Measurements from ENCODE around the gene YBX2.

DNA sequence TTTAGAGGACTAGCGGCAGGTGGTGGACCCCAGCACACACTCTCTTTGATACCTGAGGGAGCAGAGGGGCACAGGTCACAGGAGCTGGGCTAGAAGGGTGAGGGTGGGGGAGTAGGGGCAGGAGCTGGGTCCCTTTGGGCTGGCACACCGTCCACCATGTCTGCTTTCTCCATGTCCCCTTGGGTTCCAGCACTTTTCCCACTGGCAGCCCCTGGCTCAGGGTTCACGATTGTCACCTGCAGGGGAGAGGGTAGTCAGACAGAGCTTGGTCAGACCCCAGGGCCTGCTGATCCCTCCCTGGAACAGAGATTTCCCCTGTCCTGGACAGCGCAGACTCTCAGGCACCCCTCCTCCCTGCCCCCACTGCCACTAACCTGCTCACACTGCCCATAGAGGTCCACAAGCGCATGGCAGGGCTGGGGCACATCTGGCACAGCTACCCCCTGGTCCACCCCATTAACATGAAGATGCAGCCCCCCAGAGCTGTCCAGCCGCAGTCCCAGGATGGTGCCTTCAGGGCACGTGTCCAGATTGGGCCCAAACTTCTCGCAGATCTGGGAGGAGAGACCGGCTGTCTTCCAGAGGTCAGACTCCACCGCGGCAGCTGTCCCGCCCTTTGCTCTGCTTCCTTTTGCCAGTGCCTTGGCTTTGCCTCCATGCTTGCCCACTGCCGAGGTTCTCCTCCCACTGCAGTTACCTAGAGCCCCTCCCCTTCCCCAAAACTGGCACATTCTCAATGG is 23.9 kb upstream of the YBX2 start:
- TF ChIP-seq, protein P1, sequence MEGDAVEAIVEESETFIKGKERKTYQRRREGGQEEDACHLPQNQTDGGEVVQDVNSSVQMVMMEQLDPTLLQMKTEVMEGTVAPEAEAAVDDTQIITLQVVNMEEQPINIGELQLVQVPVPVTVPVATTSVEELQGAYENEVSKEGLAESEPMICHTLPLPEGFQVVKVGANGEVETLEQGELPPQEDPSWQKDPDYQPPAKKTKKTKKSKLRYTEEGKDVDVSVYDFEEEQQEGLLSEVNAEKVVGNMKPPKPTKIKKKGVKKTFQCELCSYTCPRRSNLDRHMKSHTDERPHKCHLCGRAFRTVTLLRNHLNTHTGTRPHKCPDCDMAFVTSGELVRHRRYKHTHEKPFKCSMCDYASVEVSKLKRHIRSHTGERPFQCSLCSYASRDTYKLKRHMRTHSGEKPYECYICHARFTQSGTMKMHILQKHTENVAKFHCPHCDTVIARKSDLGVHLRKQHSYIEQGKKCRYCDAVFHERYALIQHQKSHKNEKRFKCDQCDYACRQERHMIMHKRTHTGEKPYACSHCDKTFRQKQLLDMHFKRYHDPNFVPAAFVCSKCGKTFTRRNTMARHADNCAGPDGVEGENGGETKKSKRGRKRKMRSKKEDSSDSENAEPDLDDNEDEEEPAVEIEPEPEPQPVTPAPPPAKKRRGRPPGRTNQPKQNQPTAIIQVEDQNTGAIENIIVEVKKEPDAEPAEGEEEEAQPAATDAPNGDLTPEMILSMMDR (IDR thresholded peaks at IDR 0.05), result no peak
- no peak for TF ChIP-seq EZH2 (IDR thresholded peaks at IDR 0.05; ENCODE audit: borderline replicate concordance, insufficient read depth, low read depth, low read length, poor library complexity, severe bottlenecking)

All from B cell (primary cell).